Posterior cingulate gyrus (tissue), 11 donors: ENCODE results near the gene OXA1L.

Experiments used
- DNase-seq, 10 donors: peaks; one replicate each; pipeline versions ENCODE4 v3.0.0 to v3.0.0-alpha.2; 2020 to 2021; ENCODE audit warnings: mixed read lengths in 3 of 10
- intact Hi-C: fragments of 100-400 bp; cut with DNase I; formaldehyde crosslinking; loops from one replicate; pipeline ENCODE4 v1.15.1; 2023

Gene OXA1L

DNA sequence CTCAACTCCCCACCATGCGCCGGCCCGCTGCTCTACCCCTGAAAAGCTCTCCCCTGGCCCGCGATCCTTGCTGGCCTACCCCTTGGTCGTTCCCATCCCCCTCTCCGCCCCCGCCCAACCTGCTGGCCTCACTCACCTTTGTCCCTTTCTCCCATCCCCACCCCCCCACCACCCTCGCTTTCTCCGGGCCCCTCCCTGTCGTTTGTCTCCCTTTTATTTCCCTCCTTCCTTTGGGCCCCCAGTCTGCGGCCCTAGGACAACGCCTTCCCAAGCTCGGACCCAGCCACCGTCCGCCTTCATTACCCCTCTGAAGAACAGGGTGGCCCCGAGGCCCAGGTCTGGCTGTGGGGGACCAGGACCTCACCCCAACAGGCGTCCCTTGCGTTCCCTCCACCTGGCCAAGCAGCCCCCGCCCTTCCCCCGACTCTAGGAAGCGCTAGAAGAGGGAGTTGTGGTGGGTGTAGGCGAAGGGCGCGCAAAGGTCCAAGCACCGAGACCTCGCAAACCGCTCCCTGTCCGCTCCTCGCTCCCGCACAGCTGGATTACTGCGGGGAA lies 55.6 kb downstream of the OXA1L start:
- intact Hi-C loops, result loop anchor here (10.0 kb wide), 1 partner anchor 57 kb away; the partner anchor contains the start of gene OXA1L
- DNase-seq, result peak in 1 of 10 donors; percentile 76
